Neural progenitor cell (in vitro differentiated cells): Measurements from ENCODE around the gene DNMT3A. TPM values are rescaled to one million over a fixed set of nuclear protein-coding genes. Genes with fewer than 3 reads are reported as not detected.

Source experiments
- DNase-seq: peaks from one replicate; pipeline ENCODE4 v3.0.0-alpha.2; 2016; ENCODE audit warnings: low spot score
- H2AFZ ChIP-seq: fragments of 200-600 bp; sonication (generic); replicated peaks from 2 replicates; pipeline ENCODE4 v1.6.1; 2016; ENCODE audit warnings: antibody characterized with exemption
- H3F3A ChIP-seq: fragments of 200-600 bp; sonication (generic); 2 replicates; pipeline ENCODE4 v1.6.1; 2016; ENCODE audit warnings: antibody characterized with exemption, low read depth
- H3K27ac ChIP-seq: fragments of 200-600 bp; sonication (generic); 2 replicates; pipeline ENCODE4 v1.5.1; 2016; ENCODE audit warnings: mild to moderate bottlenecking
- H3K27me3 ChIP-seq: fragments of 200-600 bp; sonication (generic); 2 replicates; pipeline ENCODE4 v1.6.1; 2016; ENCODE audit warnings: mild to moderate bottlenecking, moderate library complexity
- H3K36me3 ChIP-seq: fragments of 200-600 bp; sonication (generic); 2 replicates; pipeline ENCODE4 v1.5.1; 2016
- H3K4me1 ChIP-seq: fragments of 200-600 bp; sonication (generic); 2 replicates; pipeline ENCODE4 v1.6.1; 2016; ENCODE audit warnings: mixed run types
- H3K4me2 ChIP-seq: fragments of 200-600 bp; sonication (generic); 2 replicates; pipeline ENCODE4 v1.6.1; 2016
- H3K4me3 ChIP-seq: fragments of 200-600 bp; sonication (generic); 2 replicates; pipeline ENCODE4 v1.5.1; 2016
- H3K79me2 ChIP-seq: fragments of 200-600 bp; sonication (generic); 2 replicates; pipeline ENCODE4 v1.6.1; 2016; ENCODE audit warnings: low read depth
- H3K9ac ChIP-seq: fragments of 200-600 bp; sonication (generic); 2 replicates; pipeline ENCODE4 v1.6.1; 2016
- H3K9me3 ChIP-seq: fragments of 200-600 bp; sonication (generic); 2 replicates; pipeline ENCODE4 v1.5.1; 2016; ENCODE audit warnings: low read depth
- H4K20me1 ChIP-seq: fragments of 200-600 bp; sonication (generic); 2 replicates; pipeline ENCODE4 v1.6.1; 2016; ENCODE audit warnings: low read depth
- H3K27ac Mint-ChIP-seq: 3 replicates; pipeline ENCODE4 v1.8.0; 2021; ENCODE audit warnings: mixed read lengths
- H3K27me3 Mint-ChIP-seq: 2 replicates; pipeline ENCODE4 v1.8.0; 2022; ENCODE audit warnings: low read depth, mild to moderate bottlenecking, inconsistent platforms, moderate library complexity, mixed read lengths; ENCODE audit not compliant: insufficient read depth
- H3K36me3 Mint-ChIP-seq: 3 replicates; pipeline ENCODE4 v1.8.0; 2021; ENCODE audit warnings: mixed read lengths
- H3K4me1 Mint-ChIP-seq: 3 replicates; pipeline ENCODE4 v1.8.0; 2021; ENCODE audit warnings: mixed read lengths
- H3K4me3 Mint-ChIP-seq: 3 replicates; pipeline ENCODE4 v1.8.0; 2021; ENCODE audit warnings: mild to moderate bottlenecking, moderate library complexity, mixed read lengths
- H3K9me3 Mint-ChIP-seq: 3 replicates; pipeline ENCODE4 v1.8.0; 2020; ENCODE audit warnings: mixed read lengths
- CTCF ChIP-seq: fragments of 200-600 bp; sonication (generic); IDR thresholded peaks from 2 replicates; pipeline ENCODE4 v1.5.1; 2017; ENCODE audit warnings: antibody characterized with exemption, mild to moderate bottlenecking
- EZH2 ChIP-seq: fragments of 200-600 bp; sonication (generic); IDR thresholded peaks from 2 replicates; pipeline ENCODE4 v1.6.1; 2017; ENCODE audit warnings: antibody characterized with exemption, mild to moderate bottlenecking, moderate library complexity
- EZH2phosphoT487 ChIP-seq: fragments of 200-600 bp; sonication (generic); IDR thresholded peaks from 2 replicates; pipeline ENCODE4 v1.6.1; 2017; ENCODE audit warnings: antibody characterized with exemption
- total RNA-seq: library from RNA; depleted of rRNA; stranded (reverse); fragments of >200 nt; gene quantifications from 2 replicates; pipeline ENCODE4 v1.2.3, GENCODE V29; 2015; ENCODE audit warnings: low replicate concordance

The DNMT3A gene
- total RNA-seq, 1 donor from 2014 or later: 46.5 TPM

- Histone ChIP-seq H3K4me2 (no peak overlapping the region), H4K20me1 (no peaks in the 10 kb centered on the region), H3K27me3 (no peaks in the 10 kb centered on the region), H3K79me2 (no peaks in the 10 kb centered on the region), H3K36me3 (no peaks in the 10 kb centered on the region), H3F3A (peaks cover 10% of the 10 kb centered on the region), H2AFZ (peak overlapping the region; percentile 79), H3K27ac (no peak overlapping the region), H3K9ac (no peak overlapping the region), H3K9me3 (no peaks in the 10 kb centered on the region), H3K4me1 (peaks cover 11% of the 10 kb centered on the region), H3K4me3 (no peak overlapping the region)
- Mint-ChIP-seq H3K27ac (no peak overlapping the region), H3K27me3 (peaks cover 10% of the 10 kb centered on the region), H3K4me1 (peaks cover 29% of the 10 kb centered on the region), H3K9me3 (no peaks in the 10 kb centered on the region), H3K4me3 (no peak overlapping the region), H3K36me3 (no peaks in the 10 kb centered on the region)
- TF ChIP-seq CTCF (no peak), EZH2phosphoT487 (no peak), EZH2 (no peak)
- no peak for DNase-seq
Measured at GRCh38 chr2:25298776-25299431, 42.8 kb downstream of the DNMT3A start.

GRCh38 chr2:25297738-25298137, 44.0 kb downstream of the DNMT3A start:
- no peaks in the 10 kb centered on the region for H3K36me3 ChIP-seq
- no peak overlapping the region for H3K27ac ChIP-seq
- no peak overlapping the region for H2AFZ ChIP-seq
- H3K9ac ChIP-seq: no peak overlapping the region
- no peak overlapping the region for H3K4me3 ChIP-seq
- no peaks in the 10 kb centered on the region for H4K20me1 ChIP-seq
- no peaks in the 10 kb centered on the region for H3K27me3 ChIP-seq
- H3K9me3 ChIP-seq: no peaks in the 10 kb centered on the region
- peaks cover 10% of the 10 kb centered on the region for H3F3A ChIP-seq
- H3K4me1 ChIP-seq: peaks cover 13% of the 10 kb centered on the region
- TF ChIP-seq CTCF (peak; percentile 45), EZH2phosphoT487 (no peak)
- H3K9me3 Mint-ChIP-seq: no peaks in the 10 kb centered on the region
- no peak overlapping the region for H3K27ac Mint-ChIP-seq
- DNase-seq: no peak
- H3K4me1 Mint-ChIP-seq: peaks cover 28% of the 10 kb centered on the region
- no peaks in the 10 kb centered on the region for H3K79me2 ChIP-seq
- no peak overlapping the region for H3K4me3 Mint-ChIP-seq
- H3K27me3 Mint-ChIP-seq: peaks cover 9% of the 10 kb centered on the region
- H3K4me2 ChIP-seq: no peak overlapping the region
- H3K36me3 Mint-ChIP-seq: no peaks in the 10 kb centered on the region

GRCh38 chr2:25295621-25296020, 46.1 kb downstream of the DNMT3A start:
- H3K9ac ChIP-seq: no peak overlapping the region
- H3K27ac Mint-ChIP-seq: no peak overlapping the region
- no peak overlapping the region for H3K4me3 ChIP-seq

More at GRCh38 chr2:25295621-25296020, 46.1 kb downstream of the DNMT3A start:
- Mint-ChIP-seq H3K9me3 (no peaks in the 10 kb centered on the region), H3K27me3 (peaks cover 5% of the 10 kb centered on the region), H3K36me3 (no peaks in the 10 kb centered on the region), H3K4me1 (peaks cover 27% of the 10 kb centered on the region), H3K4me3 (no peak overlapping the region)
- Histone ChIP-seq H4K20me1 (no peaks in the 10 kb centered on the region), H2AFZ (peak overlapping the region; percentile 26), H3K4me2 (no peak overlapping the region), H3K27me3 (no peaks in the 10 kb centered on the region), H3K79me2 (no peaks in the 10 kb centered on the region), H3K36me3 (no peaks in the 10 kb centered on the region), H3F3A (peaks cover 10% of the 10 kb centered on the region), H3K4me1 (peaks cover 19% of the 10 kb centered on the region), H3K27ac (no peak overlapping the region), H3K9me3 (no peaks in the 10 kb centered on the region)
- TF ChIP-seq EZH2 (no peak), CTCF (no peak), EZH2phosphoT487 (no peak)
- DNase-seq: no peak
